ENCODE results near the gene SH3GL1. TPM values are rescaled to one million over a fixed set of nuclear protein-coding genes. Genes with fewer than 3 reads are reported as not detected.

SH3GL1 gene
- total RNA-seq, 2 donors from 2014 or later = 35.4 to 54.7 TPM

DNA sequence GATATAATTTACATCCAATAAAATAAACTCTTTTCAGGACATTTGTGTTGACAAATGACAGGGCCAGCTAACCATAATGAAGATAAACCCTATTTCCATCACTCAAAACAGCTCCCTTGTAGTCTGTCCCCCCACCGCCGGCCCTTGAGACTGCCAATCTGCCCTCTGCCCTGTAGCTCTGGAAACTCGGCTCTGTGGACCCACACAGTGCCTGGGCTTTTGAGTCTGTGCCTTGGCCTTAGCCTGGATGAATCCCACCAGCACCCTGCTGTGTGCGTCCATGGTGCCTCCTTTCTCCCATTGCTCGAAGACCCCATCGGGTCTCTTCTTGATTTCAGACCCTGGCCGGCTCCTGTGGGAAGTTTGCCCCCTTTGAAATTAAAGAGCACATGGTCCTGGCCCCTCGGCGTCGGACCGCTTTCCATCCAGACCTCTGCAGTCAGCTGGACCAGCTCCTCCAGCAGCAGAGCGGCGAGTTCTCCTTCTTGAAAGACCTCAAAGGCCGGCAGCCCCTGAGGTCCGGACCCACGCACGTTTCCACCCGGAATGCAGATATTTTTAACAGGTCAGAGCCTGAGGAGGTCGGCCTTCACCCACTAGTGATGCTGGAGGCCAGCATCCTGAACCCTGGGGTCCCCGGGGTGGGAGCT lies 28.1 kb upstream of the SH3GL1 start:
- Histone ChIP-seq H3K9me3 (no peaks in the 10 kb centered on the region), H3K36me3 (no peaks in the 10 kb centered on the region), H3K27me3 (replicated peaks; ENCODE audit: insufficient read depth) (no peaks in the 10 kb centered on the region), H3K4me1 (replicated peaks) (no peaks in the 10 kb centered on the region), H3K4me3 (no peak overlapping the region), H3K27ac (no peak overlapping the region)
- no peak for TF ChIP-seq POLR2AphosphoS5 (IDR thresholded peaks at IDR 0.05)
- TF ChIP-seq POLR2A (IDR thresholded peaks at IDR 0.05) = no peak
- TF ChIP-seq, protein P1, sequence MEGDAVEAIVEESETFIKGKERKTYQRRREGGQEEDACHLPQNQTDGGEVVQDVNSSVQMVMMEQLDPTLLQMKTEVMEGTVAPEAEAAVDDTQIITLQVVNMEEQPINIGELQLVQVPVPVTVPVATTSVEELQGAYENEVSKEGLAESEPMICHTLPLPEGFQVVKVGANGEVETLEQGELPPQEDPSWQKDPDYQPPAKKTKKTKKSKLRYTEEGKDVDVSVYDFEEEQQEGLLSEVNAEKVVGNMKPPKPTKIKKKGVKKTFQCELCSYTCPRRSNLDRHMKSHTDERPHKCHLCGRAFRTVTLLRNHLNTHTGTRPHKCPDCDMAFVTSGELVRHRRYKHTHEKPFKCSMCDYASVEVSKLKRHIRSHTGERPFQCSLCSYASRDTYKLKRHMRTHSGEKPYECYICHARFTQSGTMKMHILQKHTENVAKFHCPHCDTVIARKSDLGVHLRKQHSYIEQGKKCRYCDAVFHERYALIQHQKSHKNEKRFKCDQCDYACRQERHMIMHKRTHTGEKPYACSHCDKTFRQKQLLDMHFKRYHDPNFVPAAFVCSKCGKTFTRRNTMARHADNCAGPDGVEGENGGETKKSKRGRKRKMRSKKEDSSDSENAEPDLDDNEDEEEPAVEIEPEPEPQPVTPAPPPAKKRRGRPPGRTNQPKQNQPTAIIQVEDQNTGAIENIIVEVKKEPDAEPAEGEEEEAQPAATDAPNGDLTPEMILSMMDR (IDR thresholded peaks at IDR 0.05) = no peak
- DNase-seq (ENCODE audit: low spot score) = no peak
- intact Hi-C loops (cut with DNase I) = no loop called here
- WGBS = 89% methylated on average over 20 of the region's 20 CpGs

- no peaks in the 10 kb centered on the region for H3K36me3 ChIP-seq
- H3K4me1 ChIP-seq (replicated peaks) = no peaks in the 10 kb centered on the region
- DNase-seq (ENCODE audit: low spot score) = no peak
- no peak overlapping the region for H3K4me3 ChIP-seq
- no peaks in the 10 kb centered on the region for H3K27me3 ChIP-seq (replicated peaks; ENCODE audit: insufficient read depth)
- WGBS = 97% methylated on average over 6 of the region's 6 CpGs
- H3K9me3 ChIP-seq = no peaks in the 10 kb centered on the region
- TF ChIP-seq, protein P1 (IDR thresholded peaks at IDR 0.05) = no peak
- TF ChIP-seq POLR2AphosphoS5 (IDR thresholded peaks at IDR 0.05) = no peak
- TF ChIP-seq POLR2A (IDR thresholded peaks at IDR 0.05) = no peak
- H3K27ac ChIP-seq = no peak overlapping the region
- intact Hi-C loops (cut with DNase I) = no loop called here
These were observed 25.2 kb upstream of the SH3GL1 start for GRCh38 chr19:4425537-4425936.

DNA sequence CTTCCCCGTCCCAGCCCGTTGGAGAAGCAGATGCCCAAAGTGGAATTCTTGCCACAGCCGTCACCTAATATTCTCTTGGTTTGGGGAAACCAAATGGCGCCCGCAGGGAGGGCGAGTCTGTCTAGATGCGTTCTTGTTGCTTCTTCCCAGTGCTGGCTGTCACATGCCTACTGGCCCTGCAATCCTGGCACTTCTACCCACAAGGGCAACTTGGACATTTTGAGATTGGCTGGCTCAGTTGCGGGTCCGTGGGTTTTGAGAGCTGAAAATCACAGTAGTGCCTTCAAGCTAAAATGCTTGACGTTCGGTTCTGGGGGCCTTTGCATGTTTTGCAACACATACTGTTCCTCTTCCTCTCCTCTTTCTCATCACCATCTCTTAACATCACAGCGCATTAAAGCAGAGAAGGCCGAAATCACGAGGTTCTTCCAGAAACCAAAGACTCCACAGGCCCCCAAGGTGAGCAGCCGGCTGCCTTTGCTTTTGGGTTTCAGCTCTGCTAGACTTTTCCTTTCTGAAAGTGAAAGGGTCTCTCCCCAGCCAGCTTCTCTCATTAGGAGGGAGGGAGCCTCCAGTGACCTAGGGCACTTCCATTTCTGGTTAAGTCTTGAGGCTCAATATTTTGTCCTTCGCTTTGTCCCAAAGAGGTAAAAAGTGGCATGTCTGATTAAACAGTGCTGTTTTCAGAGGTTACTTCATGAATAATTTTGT lies 23.2 kb upstream of the SH3GL1 start:
- H3K27me3 ChIP-seq (replicated peaks; ENCODE audit: insufficient read depth) = no peaks in the 10 kb centered on the region
- H3K4me3 ChIP-seq = no peak overlapping the region
- no peaks in the 10 kb centered on the region for H3K9me3 ChIP-seq
- no peaks in the 10 kb centered on the region for H3K36me3 ChIP-seq
- H3K27ac ChIP-seq = no peak overlapping the region
- H3K4me1 ChIP-seq (replicated peaks) = no peaks in the 10 kb centered on the region
- intact Hi-C loops (cut with DNase I) = no loop called here
- no peak for DNase-seq (ENCODE audit: low spot score)
- TF ChIP-seq POLR2AphosphoS5 (IDR thresholded peaks at IDR 0.05) (no peak), POLR2A (IDR thresholded peaks at IDR 0.05) (no peak)
- TF ChIP-seq, protein P1 (IDR thresholded peaks at IDR 0.05) = no peak
- WGBS = 88% methylated on average over 16 of the region's 16 CpGs

- H3K36me3 ChIP-seq = no peaks in the 10 kb centered on the region
- no peak for DNase-seq (ENCODE audit: low spot score)
- no peak overlapping the region for H3K4me3 ChIP-seq
- intact Hi-C loops (cut with DNase I) = no loop called here
- no peaks in the 10 kb centered on the region for H3K9me3 ChIP-seq
- 94% methylated on average over 9 of the region's 9 CpGs for WGBS
- peaks cover 3% of the 10 kb centered on the region for H3K4me1 ChIP-seq (replicated peaks)
- no peak overlapping the region for H3K27ac ChIP-seq
- H3K27me3 ChIP-seq (replicated peaks; ENCODE audit: insufficient read depth) = no peaks in the 10 kb centered on the region
- TF ChIP-seq, protein P1 (IDR thresholded peaks at IDR 0.05) = no peak
- no peak for TF ChIP-seq POLR2A (IDR thresholded peaks at IDR 0.05)
- no peak for TF ChIP-seq POLR2AphosphoS5 (IDR thresholded peaks at IDR 0.05)
These were observed 15.9 kb upstream of the SH3GL1 start for GRCh38 chr19:4416268-4416667.

GRCh38 chr19:4415352-4415751 lies 15.0 kb upstream of the SH3GL1 start:
- DNase-seq (ENCODE audit: low spot score) = no peak
- intact Hi-C loops (cut with DNase I) = no loop called here
- peaks cover 3% of the 10 kb centered on the region for H3K4me1 ChIP-seq (replicated peaks)
- no peak overlapping the region for H3K4me3 ChIP-seq
- WGBS = 64% methylated on average over 10 of the region's 10 CpGs
- TF ChIP-seq, protein P1 (IDR thresholded peaks at IDR 0.05) = no peak
- TF ChIP-seq POLR2AphosphoS5 (IDR thresholded peaks at IDR 0.05) = no peak
- no peak for TF ChIP-seq POLR2A (IDR thresholded peaks at IDR 0.05)
- no peaks in the 10 kb centered on the region for H3K27me3 ChIP-seq (replicated peaks; ENCODE audit: insufficient read depth)
- no peaks in the 10 kb centered on the region for H3K36me3 ChIP-seq
- H3K9me3 ChIP-seq = no peaks in the 10 kb centered on the region
- H3K27ac ChIP-seq = no peak overlapping the region

Data from prostate gland (tissue), 2 donors.